Spinal cord (tissue), 10 donors: ENCODE data around the gene GPC6. TPM values are rescaled to one million over a fixed set of nuclear protein-coding genes. Genes with fewer than 3 reads are reported as not detected.

Experiments used
- DNase-seq, 6 donors: peaks; one replicate each; pipeline versions ENCODE4 v3.0.0 to v3.0.0-alpha.2; 2013 to 2015; ENCODE audit warnings: low spot score in 6 of 6, low read depth in 4 of 6
- H3K27ac ChIP-seq: one replicate; pipeline ENCODE4 v1.5.1; 2013; ENCODE audit warnings: low read depth, low read length, control low read depth
- H3K27me3 ChIP-seq: one replicate; pipeline ENCODE4 v1.6.1; 2013; ENCODE audit warnings: low read length; ENCODE audit not compliant: control insufficient read depth, insufficient read depth
- H3K36me3 ChIP-seq: one replicate; pipeline ENCODE4 v1.6.1; 2013; ENCODE audit warnings: low read length; ENCODE audit not compliant: control insufficient read depth, insufficient read depth
- H3K4me1 ChIP-seq: one replicate; pipeline ENCODE4 v1.6.1; 2013; ENCODE audit warnings: low read length; ENCODE audit not compliant: control insufficient read depth, insufficient read depth
- H3K4me3 ChIP-seq: one replicate; pipeline ENCODE4 v1.5.1; 2013; ENCODE audit warnings: low read depth, low read length, control low read depth
- H3K9me3 ChIP-seq: one replicate; pipeline ENCODE4 v1.6.1; 2013; ENCODE audit warnings: low read length; ENCODE audit not compliant: control insufficient read depth, insufficient read depth
- WGBS: methylation state at CpG from one replicate; pipeline ENCODE4 v1.1.5; 2013; ENCODE audit warnings: missing lambda C conversion rate; ENCODE audit not compliant: insufficient coverage; 5-methylcytosine and 5-hydroxymethylcytosine counted together
- polyA plus RNA-seq, 2 donors: library from polyadenylated mRNA; unstranded; fragments of 120-200 nt; gene quantifications; one replicate each; pipeline ENCODE4 v1.2.1, GENCODE V29; 2013; ENCODE audit not compliant: insufficient read length in 2 of 2
- total RNA-seq, 2 donors: library from RNA; depleted of rRNA in 1 of 2; stranded (reverse); fragments of 120-200 nt in 1 of 2; fragments of >200 nt in 1 of 2; gene quantifications; one replicate each; pipeline versions ENCODE4 v1.2.3 to v1.2.4, GENCODE V29; 2013 to 2014
- donor health status: healthy.

The GPC6 gene
- total and polyA plus RNA-seq, 4 donors: 19.8 to 109 (median 46.0) TPM

DNA sequence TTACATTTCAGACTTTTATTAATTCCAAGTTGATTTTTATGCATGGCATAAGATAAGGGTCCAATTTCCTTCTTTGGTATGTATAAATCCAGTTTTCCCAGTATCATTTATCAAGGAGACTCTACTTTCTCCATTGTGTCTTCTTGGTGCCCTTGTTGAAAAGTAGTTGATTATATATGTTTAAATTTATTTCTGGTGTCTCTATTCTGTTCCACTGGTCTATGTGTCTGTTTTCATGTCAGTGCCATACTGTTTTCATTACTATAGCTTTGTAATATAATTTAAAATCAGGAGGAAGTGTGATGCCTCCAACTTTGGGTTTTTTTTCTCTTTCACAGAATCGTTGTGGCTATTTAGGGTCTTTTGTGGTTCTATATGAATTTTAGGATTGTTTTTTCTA is 1019.9 kb downstream of the GPC6 start:
- Histone ChIP-seq H3K4me3 (no peak overlapping the region), H3K9me3 (peaks cover 3% of the 10 kb centered on the region), H3K4me1 (no peaks in the 10 kb centered on the region), H3K27ac (no peak overlapping the region), H3K36me3 (no peaks in the 10 kb centered on the region), H3K27me3 (no peaks in the 10 kb centered on the region)
- DNase-seq: no peak
- no CpG with 5 or more reads among the region's 1 CpG for WGBS

DNA sequence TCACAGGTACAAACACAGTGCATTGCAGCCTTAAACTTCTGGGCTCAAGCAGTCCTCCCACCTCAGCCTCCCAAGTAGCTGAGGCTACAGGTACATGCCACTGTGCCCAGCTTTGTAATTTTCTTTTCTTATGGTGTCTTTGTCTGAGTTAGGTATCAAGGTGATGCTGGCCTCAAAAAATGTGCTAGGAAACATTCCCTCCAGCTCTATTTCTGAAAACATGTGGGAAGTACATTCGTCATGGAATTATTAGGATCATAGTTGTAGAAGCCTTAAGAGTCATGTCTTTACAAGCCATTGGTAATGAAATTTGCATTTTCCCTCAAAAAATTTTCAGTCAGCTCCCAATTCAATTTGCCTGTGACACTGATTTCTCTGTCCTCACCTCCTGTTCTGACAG is 1021.3 kb downstream of the GPC6 start:
- Histone ChIP-seq H3K27me3 (no peaks in the 10 kb centered on the region), H3K27ac (no peak overlapping the region), H3K9me3 (peaks cover 3% of the 10 kb centered on the region), H3K4me3 (no peak overlapping the region), H3K36me3 (no peaks in the 10 kb centered on the region), H3K4me1 (no peaks in the 10 kb centered on the region)
- no CpG with 5 or more reads among the region's 1 CpG for WGBS
- no peak for DNase-seq

DNA sequence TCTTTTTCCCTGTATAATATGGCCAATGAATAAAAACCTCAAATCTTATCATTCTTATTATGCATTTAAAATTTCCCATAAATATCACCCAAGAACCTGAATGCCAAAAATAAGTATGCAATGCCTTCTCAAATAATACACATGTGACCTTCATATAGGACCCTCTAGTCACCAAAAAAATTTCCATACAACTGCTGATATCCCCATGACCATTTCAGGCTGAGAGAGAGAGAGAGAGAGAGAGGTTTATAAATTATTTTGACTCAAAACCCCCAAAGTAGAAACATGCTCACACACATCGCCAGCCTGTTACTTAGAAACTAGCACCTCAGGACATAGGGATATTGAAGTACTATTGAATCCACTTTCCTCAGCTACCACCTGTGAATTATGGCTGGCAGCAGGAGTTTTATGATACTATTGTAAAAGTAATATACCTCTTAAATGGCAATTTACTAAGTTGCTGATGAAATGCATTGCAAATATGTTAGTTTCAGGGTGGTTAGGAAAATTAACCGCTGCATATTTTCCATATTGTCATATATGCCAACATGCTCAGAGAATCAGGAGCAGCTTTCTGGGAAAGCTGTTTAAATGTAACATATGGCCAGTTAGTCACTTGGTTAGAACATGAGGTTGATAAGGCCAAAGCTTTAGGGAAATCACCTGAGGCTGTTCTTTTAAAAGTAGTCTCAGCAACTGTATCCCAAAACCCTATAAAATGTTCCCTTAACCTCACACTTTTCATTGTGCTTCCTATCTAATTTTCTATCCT is 1022.0 kb downstream of the GPC6 start:
- no peak overlapping the region for H3K4me3 ChIP-seq
- H3K27ac ChIP-seq: no peak overlapping the region
- WGBS: no CpG with 5 or more reads among the region's 2 CpGs
- H3K4me1 ChIP-seq: no peaks in the 10 kb centered on the region
- no peaks in the 10 kb centered on the region for H3K36me3 ChIP-seq
- peak in 1 of 6 donors; percentile 64 for DNase-seq
- peaks cover 3% of the 10 kb centered on the region for H3K9me3 ChIP-seq
- H3K27me3 ChIP-seq: no peaks in the 10 kb centered on the region

DNA sequence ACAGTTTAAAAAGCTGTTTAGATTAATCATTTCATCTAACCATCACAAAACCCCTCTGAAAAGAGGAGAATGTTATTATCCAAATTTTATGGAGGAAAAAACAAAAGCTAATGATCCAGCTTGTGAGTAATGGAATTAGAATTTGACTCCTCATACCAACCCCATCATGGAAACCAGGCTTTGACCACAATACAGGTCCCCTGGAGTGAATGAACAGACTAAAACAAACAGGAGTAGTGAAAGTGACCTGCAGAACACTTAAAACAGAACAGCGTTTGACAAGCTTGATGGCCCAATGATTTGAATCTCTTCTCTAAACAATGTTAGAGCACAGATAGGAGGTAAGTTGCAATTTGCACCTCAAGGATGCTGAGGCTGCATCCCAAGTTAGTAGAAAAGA is 1022.9 kb downstream of the GPC6 start:
- Histone ChIP-seq H3K27me3 (no peaks in the 10 kb centered on the region), H3K27ac (no peak overlapping the region), H3K36me3 (no peaks in the 10 kb centered on the region), H3K9me3 (peaks cover 3% of the 10 kb centered on the region), H3K4me3 (no peak overlapping the region), H3K4me1 (no peaks in the 10 kb centered on the region)
- no peak for DNase-seq
- WGBS: no CpG with 5 or more reads among the region's 1 CpG

DNA sequence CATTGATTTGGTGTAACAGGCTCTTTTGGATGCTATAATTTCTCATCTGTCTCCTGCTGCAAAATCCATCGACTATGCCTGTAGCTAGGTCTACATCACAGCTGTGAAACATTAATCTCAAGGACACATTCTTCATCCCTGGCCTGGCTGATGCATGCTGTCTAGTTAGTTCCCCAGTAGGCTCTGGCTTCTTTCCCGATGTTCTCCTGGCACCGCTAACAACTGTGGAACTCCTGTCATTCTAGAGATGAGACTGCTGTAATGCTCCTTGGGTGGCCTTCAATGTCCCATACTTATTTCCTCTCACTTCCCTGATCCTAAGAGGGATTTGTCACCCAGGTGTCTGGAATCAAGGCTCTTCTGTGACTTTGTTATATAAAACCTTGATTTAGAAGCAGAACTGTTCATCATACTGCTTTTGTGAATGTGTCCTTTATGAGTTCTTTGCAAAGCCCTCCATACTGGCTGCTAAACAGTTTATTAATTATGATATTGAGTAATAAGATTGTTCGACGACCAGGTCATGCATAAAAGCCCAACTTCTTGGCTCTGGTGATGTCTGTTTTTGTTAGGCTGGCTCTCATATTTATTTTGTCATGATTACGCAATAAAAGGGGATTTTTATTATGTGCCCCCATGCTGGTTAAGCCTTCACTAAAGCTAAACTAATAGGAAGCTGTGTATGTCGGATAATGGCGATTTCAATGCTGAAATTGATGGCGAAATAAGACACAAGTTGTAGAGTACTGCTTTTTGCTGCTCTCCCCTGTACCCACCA is 1025.4 kb downstream of the GPC6 start:
- 31% methylated on average over 5 of the region's 9 CpGs for WGBS
- no peak overlapping the region for H3K4me3 ChIP-seq
- no peak overlapping the region for H3K27ac ChIP-seq
- no peaks in the 10 kb centered on the region for H3K27me3 ChIP-seq
- H3K36me3 ChIP-seq: no peaks in the 10 kb centered on the region
- H3K9me3 ChIP-seq: no peaks in the 10 kb centered on the region
- no peaks in the 10 kb centered on the region for H3K4me1 ChIP-seq
- peak in 2 of 6 donors; percentile 60 to 64 for DNase-seq

DNA sequence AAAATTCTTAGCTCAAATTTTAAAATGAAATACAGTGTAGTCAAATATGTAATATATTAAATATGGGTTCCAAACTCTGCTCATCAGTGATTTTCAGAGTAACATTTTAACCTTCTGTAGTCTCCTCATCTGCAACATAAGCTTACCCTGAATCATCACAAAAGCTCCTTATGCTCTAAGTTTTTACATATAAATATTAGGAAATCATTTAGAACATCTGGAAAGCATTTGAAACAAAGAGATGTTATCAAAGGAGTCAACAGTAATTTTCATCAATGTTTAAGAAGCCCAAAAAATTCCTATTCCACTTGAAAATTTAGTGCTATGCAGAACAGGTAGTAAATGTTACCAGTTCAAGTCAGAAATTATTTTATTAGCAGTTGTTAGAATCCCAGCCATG is 1028.1 kb downstream of the GPC6 start:
- H3K9me3 ChIP-seq: no peaks in the 10 kb centered on the region
- no peaks in the 10 kb centered on the region for H3K27me3 ChIP-seq
- no peak overlapping the region for H3K4me3 ChIP-seq
- H3K36me3 ChIP-seq: no peaks in the 10 kb centered on the region
- H3K27ac ChIP-seq: no peak overlapping the region
- DNase-seq: no peak
- H3K4me1 ChIP-seq: no peaks in the 10 kb centered on the region

DNA sequence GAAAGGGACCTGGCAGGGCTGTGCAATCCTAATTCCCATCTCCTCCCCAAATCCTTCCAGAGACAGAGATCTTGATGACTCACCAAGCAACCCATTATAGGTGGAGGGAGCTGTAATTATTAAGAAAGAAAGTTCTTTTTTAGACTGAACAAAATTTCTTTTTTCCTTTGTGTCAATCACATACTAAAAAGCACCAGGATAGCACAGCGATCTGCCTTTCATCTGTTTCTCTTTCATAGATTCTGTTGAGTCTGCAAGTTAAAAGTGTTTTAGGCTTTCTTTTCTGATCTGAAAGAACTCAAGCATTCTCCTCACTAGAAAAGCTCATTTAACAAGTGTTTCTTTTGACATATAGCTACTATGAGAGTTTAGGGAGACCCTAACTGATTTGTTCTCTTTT is 1030.1 kb downstream of the GPC6 start:
- Histone ChIP-seq H3K36me3 (no peaks in the 10 kb centered on the region), H3K27me3 (no peaks in the 10 kb centered on the region), H3K4me1 (no peaks in the 10 kb centered on the region), H3K9me3 (no peaks in the 10 kb centered on the region), H3K27ac (no peak overlapping the region), H3K4me3 (no peak overlapping the region)
- DNase-seq: no peak
- WGBS: no CpG with 5 or more reads among the region's 1 CpG

DNA sequence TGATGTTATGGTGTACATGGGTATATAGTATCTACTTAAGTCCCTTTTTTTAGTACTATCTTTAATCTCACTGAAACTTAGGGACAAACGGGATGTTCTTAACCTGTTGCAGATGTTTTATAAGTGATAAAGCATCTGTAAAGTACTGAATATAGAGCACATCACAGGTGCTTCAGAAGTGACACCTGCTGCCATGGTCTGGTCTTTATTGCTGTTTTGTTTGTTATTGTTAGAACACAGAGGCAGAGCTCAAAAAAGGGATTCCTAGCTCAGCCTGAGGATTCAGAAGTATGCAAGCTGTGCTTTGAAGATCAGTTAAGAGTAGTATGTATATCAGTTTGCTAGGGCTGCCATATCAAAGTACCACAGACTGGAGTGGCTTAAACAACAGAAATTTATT is 1033.4 kb downstream of the GPC6 start:
- H3K27me3 ChIP-seq: no peaks in the 10 kb centered on the region
- H3K4me3 ChIP-seq: no peak overlapping the region
- no peaks in the 10 kb centered on the region for H3K36me3 ChIP-seq
- no peak overlapping the region for H3K27ac ChIP-seq
- no CpG with 5 or more reads among the region's 1 CpG for WGBS
- H3K4me1 ChIP-seq: no peaks in the 10 kb centered on the region
- DNase-seq: no peak
- H3K9me3 ChIP-seq: no peaks in the 10 kb centered on the region

DNA sequence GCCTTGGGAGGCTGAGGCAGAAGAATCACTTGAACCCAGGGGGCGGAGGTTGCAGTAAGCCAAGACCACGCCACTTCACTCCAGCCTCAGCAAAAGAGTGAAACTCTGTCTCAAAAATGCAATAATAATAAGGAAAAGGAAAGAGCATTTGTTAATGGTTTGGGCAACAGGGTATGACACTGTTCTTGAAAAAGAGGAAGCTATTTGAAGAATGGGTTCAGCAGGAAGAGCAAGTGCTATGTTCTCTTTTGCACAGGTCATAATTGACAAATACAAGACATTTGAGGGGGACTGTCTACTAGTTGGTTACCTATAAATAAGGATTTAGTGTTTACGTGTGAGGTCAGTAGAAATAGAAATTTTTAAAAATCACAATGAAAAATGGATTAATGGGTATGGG is 1034.6 kb downstream of the GPC6 start:
- Histone ChIP-seq H3K27ac (no peak overlapping the region), H3K27me3 (no peaks in the 10 kb centered on the region), H3K4me1 (no peaks in the 10 kb centered on the region), H3K9me3 (no peaks in the 10 kb centered on the region), H3K4me3 (no peak overlapping the region), H3K36me3 (no peaks in the 10 kb centered on the region)
- no peak for DNase-seq
- 100% methylated on average over 1 of the region's 3 CpGs for WGBS

DNA sequence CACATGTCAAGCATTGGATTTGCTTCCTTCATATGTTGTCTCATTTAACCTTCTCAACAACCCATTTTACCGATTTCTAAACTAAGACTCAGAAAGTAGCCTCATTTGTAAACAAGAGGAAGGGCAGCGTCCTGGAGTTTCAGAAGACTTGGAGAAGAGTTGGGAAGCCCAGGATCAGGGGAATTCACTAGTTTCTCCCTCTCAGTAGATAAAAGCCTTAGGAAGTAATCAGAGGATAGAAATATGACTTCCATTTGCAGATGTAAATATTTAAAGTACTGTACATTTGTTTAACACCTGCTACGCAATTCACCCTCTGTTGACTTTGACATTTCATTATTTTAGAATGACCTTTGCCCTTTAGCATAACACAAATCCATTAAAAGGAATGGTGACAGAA is 1036.4 kb downstream of the GPC6 start:
- H3K9me3 ChIP-seq: no peaks in the 10 kb centered on the region

More for the DNA sequence above, 1036.4 kb downstream of the GPC6 start:
- Histone ChIP-seq H3K4me1 (no peaks in the 10 kb centered on the region), H3K27ac (no peak overlapping the region), H3K36me3 (no peaks in the 10 kb centered on the region), H3K4me3 (no peak overlapping the region), H3K27me3 (no peaks in the 10 kb centered on the region)
- no peak for DNase-seq
- no CpG with 5 or more reads among the region's 3 CpGs for WGBS
